B cell (primary cell): Measurements from ENCODE around the gene TSPAN2. TPM values are rescaled to one million over a fixed set of nuclear protein-coding genes. Genes with fewer than 3 reads are reported as not detected.

Source experiments
- ATAC-seq: fragments of 200-7000 bp; cut with Tn5 transposase; one replicate; pipeline ENCODE4 v1.10.0; 2021; ENCODE audit warnings: low read depth, mild to moderate bottlenecking, moderate number of reproducible peaks, moderate library complexity
- CTCF ChIA-PET: fragments of 350-600 bp; sonication (Branson Sonifier 250); formaldehyde crosslinking; loops from one replicate; lab custom pipeline; 2021; ENCODE audit warnings: antibody characterized with exemption, inconsistent platforms; lab: Charles Lee
- POLR2A ChIA-PET: fragments of 350-600 bp; sonication (Branson Sonifier 250); formaldehyde crosslinking; loops from one replicate; lab custom pipeline; 2021; ENCODE audit warnings: antibody characterized with exemption; lab: Charles Lee
- DNase-seq: peaks from one replicate; pipeline ENCODE4 v3.0.0; 2013
- H2AFZ ChIP-seq: 2 replicates; pipeline ENCODE4 v1.6.1; 2012; ENCODE audit warnings: mild to moderate bottlenecking, low read depth, low read length; ENCODE audit not compliant: insufficient read depth, poor library complexity, severe bottlenecking
- H3K27ac ChIP-seq, 2 donors: 1 replicate in 1 of 2; 2 replicates in 1 of 2; pipeline ENCODE4 v1.5.1; 2012 to 2013; ENCODE audit warnings: low read length in 2 of 2, mild to moderate bottlenecking in 2 of 2, moderate library complexity in 1 of 2
- H3K27me3 ChIP-seq, 4 experiments: fragments of 200-600 bp in 1 of 4; sonication (generic) in 1 of 4; replicated peaks in 1 of 4; 1 replicate in 2 of 4; 2 replicates in 2 of 4; pipeline versions ENCODE4 v1.6.1 to v1.7.0; 2013 to 2016; ENCODE audit warnings: low read length in 3 of 4, mild to moderate bottlenecking in 2 of 4, mixed read lengths in 1 of 4, moderate library complexity in 1 of 4; ENCODE audit not compliant: insufficient read depth in 4 of 4, control insufficient read depth in 3 of 4; ENCODE audit errors: control extremely low read depth in 1 of 4
- H3K36me3 ChIP-seq, 2 experiments: replicated peaks in 1 of 2; 1 replicate in 1 of 2; 2 replicates in 1 of 2; pipeline versions ENCODE4 v1.6.1 to v1.7.1; 2013; ENCODE audit warnings: low read length in 1 of 2; ENCODE audit not compliant: insufficient read depth in 2 of 2, control insufficient read depth in 1 of 2; ENCODE audit errors: control extremely low read depth in 1 of 2, extremely low read depth in 1 of 2
- H3K4me1 ChIP-seq, 2 donors: fragments of 200-600 bp in 1 of 2; sonication (generic) in 1 of 2; 1 replicate in 1 of 2; 2 replicates in 1 of 2; pipeline versions ENCODE4 v1.5.1 to v1.6.1; 2013 to 2017; ENCODE audit warnings: low read length in 2 of 2; ENCODE audit not compliant: control insufficient read depth in 2 of 2, insufficient read depth in 2 of 2
- H3K4me2 ChIP-seq: replicated peaks from 2 replicates; pipeline ENCODE3; 2012; ENCODE audit warnings: mild to moderate bottlenecking, low read depth, low read length; ENCODE audit not compliant: poor library complexity, severe bottlenecking
- H3K4me3 ChIP-seq, 5 experiments: fragments of 200-600 bp in 1 of 5; sonication (generic) in 1 of 5; 1 replicate in 3 of 5; 2 replicates in 2 of 5; pipeline versions ENCODE4 v1.5.1 to v1.7.0; 2011 to 2016; ENCODE audit warnings: low read length in 4 of 5, mild to moderate bottlenecking in 4 of 5, low read depth in 2 of 5, control low read depth in 1 of 5, moderate library complexity in 1 of 5; ENCODE audit not compliant: insufficient read depth in 1 of 5; ENCODE audit errors: control extremely low read depth in 1 of 5, extremely low read depth in 1 of 5
- H3K79me2 ChIP-seq: fragments of 200-600 bp; sonication (generic); one replicate; pipeline ENCODE4 v1.6.0; 2016; ENCODE audit warnings: low read length; ENCODE audit not compliant: control insufficient read depth, insufficient read depth
- H3K9ac ChIP-seq: fragments of 200-600 bp; sonication (generic); 2 replicates; pipeline ENCODE4 v1.6.1; 2017; ENCODE audit warnings: mild to moderate bottlenecking, low read length, moderate library complexity
- H3K9me3 ChIP-seq, 3 donors: one replicate each; pipeline versions ENCODE4 v1.6.1 to v1.7.1; 2013; ENCODE audit warnings: low read length in 2 of 3; ENCODE audit not compliant: control insufficient read depth in 2 of 3, insufficient read depth in 1 of 3; ENCODE audit errors: control extremely low read depth in 1 of 3
- H4K20me1 ChIP-seq: 2 replicates; pipeline ENCODE4 v1.6.0; 2012; ENCODE audit warnings: mild to moderate bottlenecking, low read length; ENCODE audit not compliant: insufficient read depth, control insufficient read depth, poor library complexity, severe bottlenecking
- H3K27ac Mint-ChIP-seq: one replicate; pipeline ENCODE4 v1.8.0; 2021; ENCODE audit warnings: mixed read lengths
- H3K27me3 Mint-ChIP-seq: one replicate; pipeline ENCODE4 v1.8.0; 2021; ENCODE audit warnings: mixed read lengths
- H3K4me1 Mint-ChIP-seq: one replicate; pipeline ENCODE4 v1.8.0; 2021; ENCODE audit warnings: mixed read lengths
- H3K4me3 Mint-ChIP-seq: one replicate; pipeline ENCODE4 v1.8.0; 2021; ENCODE audit warnings: mixed read lengths
- H3K9me3 Mint-ChIP-seq: one replicate; pipeline ENCODE4 v1.8.0; 2022; ENCODE audit warnings: mixed read lengths; ENCODE audit not compliant: insufficient read depth
- CTCF ChIP-seq: fragments of 200-600 bp; IDR thresholded peaks from one replicate; pipeline ENCODE4 v1.8.0; 2022; ENCODE audit warnings: antibody characterized with exemption, mild to moderate bottlenecking
- EZH2 ChIP-seq: IDR thresholded peaks from 2 replicates; pipeline ENCODE4 v1.6.1; 2012; ENCODE audit warnings: borderline replicate concordance, low read depth, mild to moderate bottlenecking, moderate library complexity, low read length; ENCODE audit not compliant: insufficient read depth, poor library complexity, severe bottlenecking
- intact Hi-C: fragments of 100-400 bp; cut with micrococcal nuclease; formaldehyde crosslinking; loops from one replicate; pipeline ENCODE4 v1.10.0; 2022
- polyA plus RNA-seq: library from polyadenylated mRNA; depleted of rRNA; stranded (reverse); fragments of >200 nt; gene quantifications from 2 replicates; pipeline ENCODE4 v1.2.3, GENCODE V29; 2012
- total RNA-seq, 2 donors: library from RNA; stranded (reverse); fragments of 120-200 nt in 1 of 2; gene quantifications; 1 replicate in 1 of 2; 2 replicates in 1 of 2; pipeline versions ENCODE4 v1.2.3 to v1.2.4, GENCODE V29; 2013 to 2022

Gene TSPAN2
- total and polyA plus RNA-seq, 2 donors (not counting 1 experiment from before 2014, with no cell fraction given), result 0.24 to 0.34 TPM

- ATAC-seq (no peak), DNase-seq (no peak)
- H3K4me1 ChIP-seq, result no peaks in the 10 kb centered on the region
- no peaks in the 10 kb centered on the region for H3K79me2 ChIP-seq
- H3K27ac ChIP-seq, result no peak within 1 kb of the TSS
- ChIA-PET POLR2A (no interaction called here), CTCF (interaction anchor here (0.7 kb wide), 1 partner anchor 50 kb away, joined by 3 read pairs; no protein-coding TSS in a partner anchor)
- H3K36me3 ChIP-seq, result no peaks in the 10 kb centered on the region
- peaks cover 30% of the 10 kb centered on the region for H3K27me3 Mint-ChIP-seq
- no peak within 1 kb of the TSS for H3K9ac ChIP-seq
- H3K9me3 ChIP-seq, result no peaks in the 10 kb centered on the region
- H3K4me3 Mint-ChIP-seq, result no peak within 1 kb of the TSS
- no peak within 1 kb of the TSS for H2AFZ ChIP-seq
- no peak within 1 kb of the TSS for H3K4me2 ChIP-seq
- peaks cover 0 to 4% (median 0%) of the 10 kb centered on the region in 4 experiments for H3K27me3 ChIP-seq
- no peak for TF ChIP-seq EZH2
- TF ChIP-seq CTCF, result no peak
- H4K20me1 ChIP-seq, result no peaks in the 10 kb centered on the region
- H3K4me1 Mint-ChIP-seq, result no peaks in the 10 kb centered on the region
- intact Hi-C loops, result no loop called here
- H3K4me3 ChIP-seq, result no peak within 1 kb of the TSS
- no peak within 1 kb of the TSS for H3K27ac Mint-ChIP-seq
- H3K9me3 Mint-ChIP-seq, result no peaks in the 10 kb centered on the region
These were observed 59.8 kb downstream of the TSPAN2 start, which contains the start of gene TSHB for GRCh38 chr1:115029526-115029925. Gene TSHB, plus strand, starts transcription at chr1:115029826. Its CDS starts 3,537 bp downstream, at chr1:115033363.

DNA sequence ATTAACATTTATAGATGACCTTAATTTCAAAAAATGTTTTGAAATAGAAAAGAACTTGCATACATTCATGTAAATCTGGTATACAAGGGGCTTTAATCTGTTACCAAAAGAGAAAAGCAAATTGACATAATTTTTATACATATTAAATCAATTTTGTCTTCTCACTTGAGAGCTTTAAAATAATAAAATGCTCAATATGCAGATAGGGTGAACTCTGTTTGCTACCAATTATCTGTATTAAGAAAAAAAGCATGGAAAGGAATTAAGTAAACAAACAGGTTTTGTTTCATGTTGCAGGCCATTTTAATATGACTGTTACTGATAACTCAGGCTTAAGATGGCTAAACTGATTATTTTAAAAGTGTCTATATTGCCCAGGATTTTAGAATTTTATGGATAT, 65.7 kb downstream of the TSPAN2 start:
- Histone ChIP-seq H3K27ac (no peak overlapping the region), H3K79me2 (no peaks in the 10 kb centered on the region), H3K9ac (no peak overlapping the region), H3K36me3 (no peaks in the 10 kb centered on the region), H3K27me3 (peaks cover 0 to 4% (median 1%) of the 10 kb centered on the region in 4 experiments), H3K9me3 (peaks cover 0 to 1% (median 0%) of the 10 kb centered on the region in 3 donors), H3K4me3 (no peak overlapping the region), H3K4me2 (no peak overlapping the region), H3K4me1 (no peaks in the 10 kb centered on the region), H2AFZ (no peak overlapping the region), H4K20me1 (no peaks in the 10 kb centered on the region)
- no peaks in the 10 kb centered on the region for H3K4me1 Mint-ChIP-seq
- intact Hi-C loops, result no loop called here
- peaks cover 29% of the 10 kb centered on the region for H3K27me3 Mint-ChIP-seq
- POLR2A ChIA-PET, result no interaction called here
- H3K9me3 Mint-ChIP-seq, result no peaks in the 10 kb centered on the region
- H3K27ac Mint-ChIP-seq, result no peak overlapping the region
- CTCF ChIA-PET, result interaction anchor here (1.8 kb wide), 1 partner anchor 29 kb away, joined by 7 read pairs; no protein-coding TSS in a partner anchor
- no peak for DNase-seq
- ATAC-seq, result no peak
- H3K4me3 Mint-ChIP-seq, result no peak overlapping the region
- TF ChIP-seq EZH2 (no peak), CTCF (no peak)
